SK-N-MC (cell line): Measurements from ENCODE around the gene CSTA.

Experiments used
- DNase-seq: peaks from one replicate; pipeline ENCODE4 v3.0.0-alpha.2; 2011; ENCODE audit warnings: low read depth, low spot score
- H3K27ac ChIP-seq: fragments of 200-600 bp; sonication (generic); 2 replicates; pipeline ENCODE4 v1.5.1; 2016; ENCODE audit warnings: mixed run types
- H3K36me3 ChIP-seq: fragments of 200-600 bp; sonication (generic); 2 replicates; pipeline ENCODE4 v1.6.1; 2017; ENCODE audit warnings: antibody characterized with exemption, low read length, mixed read lengths; ENCODE audit not compliant: insufficient read depth
- H3K4me3 ChIP-seq: fragments of 200-600 bp; sonication (generic); 2 replicates; pipeline ENCODE4 v1.5.1; 2016
- H3K9ac ChIP-seq: fragments of 200-600 bp; sonication (generic); 2 replicates; pipeline ENCODE4 v1.8.0; 2017; ENCODE audit warnings: mixed run types, mixed read lengths; ENCODE audit not compliant: insufficient read length
- H3K9me3 ChIP-seq: fragments of 200-600 bp; sonication (generic); 2 replicates; pipeline ENCODE4 v1.6.1; 2017; ENCODE audit warnings: low read depth, mild to moderate bottlenecking, antibody characterized with exemption, low read length, moderate library complexity, mixed read lengths
- EZH2 ChIP-seq: fragments of 200-600 bp; sonication (generic); IDR thresholded peaks from one replicate; pipeline ENCODE4 v1.6.1; 2017; ENCODE audit warnings: antibody characterized with exemption
- FOXP2 ChIP-seq: optimal IDR thresholded peaks from 2 replicates; pipeline ENCODE3; 2011; ENCODE audit warnings: mild to moderate bottlenecking, moderate library complexity; ENCODE audit not compliant: insufficient read depth; ENCODE audit errors: extremely low read length, control extremely low read depth
- POLR2AphosphoS5 ChIP-seq: IDR thresholded peaks from 2 replicates; pipeline ENCODE4 v1.6.1; 2012; ENCODE audit warnings: mild to moderate bottlenecking, low read depth, low read length, borderline replicate concordance

The CSTA gene

DNA sequence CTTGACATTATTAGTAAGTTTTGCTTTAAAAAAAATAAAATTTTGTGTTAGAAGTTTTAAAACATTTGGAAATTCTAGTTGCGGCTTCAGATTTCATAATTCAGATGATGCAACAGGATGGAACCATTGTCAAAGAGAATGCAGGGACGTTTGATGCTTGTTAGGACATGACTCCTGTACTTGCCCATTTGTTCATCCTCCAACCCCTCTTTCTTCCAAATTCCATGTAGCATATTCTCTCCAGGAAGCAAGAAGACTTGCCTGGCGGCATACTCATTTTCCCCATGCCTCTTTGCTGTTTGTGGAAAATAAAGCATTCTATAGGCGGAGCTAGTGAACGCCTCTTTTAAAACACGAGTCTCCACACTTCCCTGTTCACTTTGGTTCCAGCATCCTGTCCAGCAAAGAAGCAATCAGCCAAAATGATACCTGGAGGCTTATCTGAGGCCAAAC is at the start of gene CSTA:
Gene CSTA (plus strand): TSS at position 378 of the 453 bp plus-strand sequence. CDS start 45 bp downstream, at position 423.
- no peaks in the 10 kb centered on the region for H3K36me3 ChIP-seq
- DNase-seq = no peak
- peak within 1 kb of the TSS; percentile 44; the same call in 1 of the 2 replicates for H3K4me3 ChIP-seq
- H3K9me3 ChIP-seq = no peaks in the 10 kb centered on the region
- no peak within 1 kb of the TSS for H3K9ac ChIP-seq
- no peak within 1 kb of the TSS for H3K27ac ChIP-seq
- TF ChIP-seq FOXP2 (no peak), EZH2 (no peak), POLR2AphosphoS5 (no peak)

DNA sequence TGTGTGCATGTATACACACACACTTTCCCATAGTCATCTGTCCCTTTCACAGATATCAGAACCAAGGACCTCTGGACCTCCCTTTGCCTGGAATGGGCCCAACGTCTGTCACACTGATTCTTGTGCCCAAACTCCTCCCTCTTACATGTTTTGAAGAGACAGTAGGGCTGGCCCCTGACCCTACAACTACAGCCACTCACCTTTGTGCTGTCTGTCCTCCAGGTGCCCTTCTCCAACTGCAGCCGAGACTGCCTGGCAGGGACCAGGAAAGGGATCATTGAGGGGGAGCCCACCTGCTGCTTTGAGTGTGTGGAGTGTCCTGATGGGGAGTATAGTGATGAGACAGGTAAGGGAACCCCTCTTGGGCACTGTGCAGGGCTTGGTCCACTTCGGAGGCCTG is 43.2 kb upstream of the CSTA start:
- TF ChIP-seq POLR2AphosphoS5 = no peak
- TF ChIP-seq EZH2 = no peak
- TF ChIP-seq FOXP2 = no peak
- Histone ChIP-seq H3K27ac (no peak overlapping the region), H3K4me3 (no peak overlapping the region), H3K9ac (no peak overlapping the region), H3K36me3 (no peaks in the 10 kb centered on the region), H3K9me3 (no peaks in the 10 kb centered on the region)
- no peak for DNase-seq

- H3K36me3 ChIP-seq = no peaks in the 10 kb centered on the region
- H3K9me3 ChIP-seq = no peaks in the 10 kb centered on the region
- no peak overlapping the region for H3K9ac ChIP-seq
- no peak for TF ChIP-seq EZH2
- no peak for TF ChIP-seq FOXP2
- no peak for TF ChIP-seq POLR2AphosphoS5
- no peak overlapping the region for H3K27ac ChIP-seq
- H3K4me3 ChIP-seq = no peak overlapping the region
- no peak for DNase-seq
Observed at GRCh38 chr3:122283796-122284445, 41.1 kb upstream of the CSTA start.

- Histone ChIP-seq H3K4me3 (no peak overlapping the region), H3K27ac (no peak overlapping the region), H3K9me3 (no peaks in the 10 kb centered on the region), H3K9ac (no peak overlapping the region), H3K36me3 (no peaks in the 10 kb centered on the region)
- DNase-seq = no peak
- TF ChIP-seq EZH2 (no peak), FOXP2 (no peak), POLR2AphosphoS5 (no peak)
Observed at GRCh38 chr3:122284486-122284885, 40.6 kb upstream of the CSTA start.

DNA sequence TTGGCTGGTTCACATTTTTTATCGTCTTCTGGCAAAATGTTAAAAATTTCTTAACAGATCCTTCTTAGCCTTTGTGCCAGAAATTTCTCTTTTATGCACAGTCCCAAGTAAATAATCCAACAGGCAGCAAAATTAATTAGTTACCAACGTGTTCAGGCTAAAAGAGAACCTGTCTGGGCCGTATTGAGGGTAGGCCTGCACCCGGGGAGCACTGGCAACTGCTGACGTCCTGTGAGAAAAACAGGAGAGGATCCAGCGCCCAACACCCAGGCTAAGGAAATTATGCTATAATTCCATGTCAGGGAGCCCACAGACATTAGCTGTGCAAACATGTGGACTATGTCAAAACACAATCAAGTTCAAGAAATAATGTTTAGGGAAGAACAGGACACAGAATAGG is 30.7 kb upstream of the CSTA start:
- no peaks in the 10 kb centered on the region for H3K36me3 ChIP-seq
- no peak overlapping the region for H3K9ac ChIP-seq
- no peak for DNase-seq
- no peak overlapping the region for H3K27ac ChIP-seq
- TF ChIP-seq FOXP2 = no peak
- TF ChIP-seq EZH2 = no peak
- TF ChIP-seq POLR2AphosphoS5 = no peak
- no peaks in the 10 kb centered on the region for H3K9me3 ChIP-seq
- H3K4me3 ChIP-seq = no peak overlapping the region

DNA sequence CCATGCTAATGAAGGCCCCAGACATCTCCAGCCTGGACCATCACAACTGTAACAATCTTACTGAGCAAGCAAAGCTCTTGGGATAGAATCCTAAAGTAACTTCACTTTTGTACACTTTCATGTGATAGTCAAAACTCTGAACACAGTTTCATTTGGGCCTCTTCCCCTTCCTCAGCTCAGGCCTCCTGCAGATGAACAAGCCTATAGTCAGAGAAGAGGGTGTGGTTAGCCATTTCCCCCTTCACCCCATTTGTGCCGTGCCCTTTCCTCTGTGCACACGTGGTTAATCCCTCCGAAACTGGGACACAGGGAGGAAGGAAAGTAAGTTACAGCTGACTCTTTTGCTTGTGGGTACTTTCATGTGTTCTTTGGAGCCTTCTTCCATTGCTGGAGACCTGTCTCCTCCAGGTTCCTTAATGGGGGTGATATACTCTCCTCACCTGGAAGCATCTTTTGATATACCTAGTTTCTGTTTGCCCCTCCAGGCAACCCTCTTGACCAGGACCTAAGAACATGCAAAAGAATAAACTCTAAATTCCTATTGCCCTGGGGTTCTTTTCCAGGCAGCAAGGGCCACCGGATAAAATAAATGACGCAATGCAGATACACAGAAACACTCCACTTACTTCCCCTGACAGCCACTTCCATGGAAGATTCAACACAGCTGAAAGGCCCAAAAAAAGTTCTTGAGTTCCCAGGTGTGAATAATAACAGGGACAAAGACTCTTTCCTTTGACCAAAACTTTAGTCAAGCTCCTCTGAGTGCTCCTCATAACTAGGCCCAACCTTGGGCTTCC is 29.6 kb upstream of the CSTA start:
- Histone ChIP-seq H3K4me3 (no peak overlapping the region), H3K9ac (no peak overlapping the region), H3K9me3 (no peaks in the 10 kb centered on the region), H3K27ac (no peak overlapping the region), H3K36me3 (no peaks in the 10 kb centered on the region)
- no peak for TF ChIP-seq EZH2
- TF ChIP-seq FOXP2 = no peak
- no peak for TF ChIP-seq POLR2AphosphoS5
- no peak for DNase-seq

DNA sequence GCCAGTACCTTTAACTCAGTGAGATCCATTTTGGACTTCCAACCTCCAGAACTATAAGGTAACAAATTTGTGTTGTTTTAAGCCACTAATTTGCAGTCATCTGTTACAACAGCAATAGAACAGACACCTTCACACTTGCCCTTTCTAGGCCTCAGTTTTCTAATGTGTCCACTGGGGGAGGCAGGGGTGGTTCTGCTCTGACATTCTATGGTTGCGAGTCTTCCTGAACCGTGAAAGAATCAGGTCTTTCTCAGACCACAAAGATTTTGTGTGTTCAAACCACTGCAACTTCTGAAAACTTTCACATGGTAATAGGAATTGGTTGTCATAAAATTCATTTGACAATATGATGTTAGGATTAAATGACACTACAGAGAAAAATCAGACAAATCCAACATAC is 26.8 kb upstream of the CSTA start:
- no peak for DNase-seq
- TF ChIP-seq FOXP2 (no peak), EZH2 (no peak), POLR2AphosphoS5 (no peak)

GRCh38 chr3:122299215-122299614 is 25.8 kb upstream of the CSTA start:
- Histone ChIP-seq H3K9ac (peak overlapping the region; percentile 45), H3K4me3 (no peak overlapping the region), H3K36me3 (no peaks in the 10 kb centered on the region), H3K9me3 (no peaks in the 10 kb centered on the region), H3K27ac (no peak overlapping the region)
- DNase-seq = no peak
- TF ChIP-seq FOXP2 (no peak), POLR2AphosphoS5 (no peak), EZH2 (no peak)

More for the DNA sequence above, 26.8 kb upstream of the CSTA start:
- no peaks in the 10 kb centered on the region for H3K36me3 ChIP-seq
- no peak overlapping the region for H3K9ac ChIP-seq
- no peak overlapping the region for H3K27ac ChIP-seq
- no peaks in the 10 kb centered on the region for H3K9me3 ChIP-seq
- no peak overlapping the region for H3K4me3 ChIP-seq

DNA sequence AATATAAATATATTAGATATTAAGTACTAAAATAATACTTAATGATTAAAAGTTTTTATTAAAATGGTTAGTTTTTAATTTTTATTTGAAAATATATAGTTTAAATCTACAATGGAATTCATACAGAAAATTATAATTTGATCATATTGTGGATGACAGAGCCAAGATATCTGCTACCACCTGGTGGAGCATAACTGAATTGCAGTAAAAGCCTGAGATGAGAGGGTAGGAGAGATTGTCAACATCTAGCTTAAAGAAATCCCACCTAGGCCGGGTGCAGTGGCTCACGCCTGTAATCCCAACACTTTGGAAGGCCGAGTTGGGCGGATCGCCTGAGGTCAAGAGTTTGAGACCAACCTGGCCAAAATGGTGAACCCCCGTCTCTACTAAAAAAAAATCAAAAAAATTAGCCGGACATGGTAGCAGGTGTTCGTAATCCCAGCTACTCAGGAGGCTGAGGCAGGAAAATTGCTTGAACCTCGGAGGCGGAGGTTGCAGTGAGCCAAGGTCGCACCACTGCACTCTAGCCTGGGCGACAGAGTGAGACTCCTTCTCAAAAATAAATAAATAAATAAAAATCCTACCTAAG is 25.1 kb upstream of the CSTA start:
- peak; percentile 34 for DNase-seq

More for the DNA sequence above, 25.1 kb upstream of the CSTA start:
- Histone ChIP-seq H3K9ac (no peak overlapping the region), H3K4me3 (no peak overlapping the region), H3K27ac (no peak overlapping the region), H3K9me3 (no peaks in the 10 kb centered on the region), H3K36me3 (no peaks in the 10 kb centered on the region)
- TF ChIP-seq FOXP2 (no peak), EZH2 (no peak), POLR2AphosphoS5 (no peak)
